ENCODE data around the gene RPL39. TPM values are rescaled to one million over a fixed set of nuclear protein-coding genes. Genes with fewer than 3 reads are reported as not detected.
"Not testable (repeated sequence)": the region's sequence is repeated elsewhere in the genome, so short reads cannot be mapped to it uniquely, and the experiment has no call there.

Gene RPL39
- total RNA-seq, 1 donor from 2014 or later, result 2,140 TPM

GRCh38 chrX:119775517-119776238 lies 15.8 kb downstream of the RPL39 start:
- Mint-ChIP-seq H3K27ac (no peak overlapping the region), H3K27me3 (no peaks in the 10 kb centered on the region), H3K36me3 (ENCODE audit: insufficient read depth) (peaks cover 3% of the 10 kb centered on the region), H3K9me3 (ENCODE audit: low read depth) (peaks cover 4% of the 10 kb centered on the region), H3K4me3 (ENCODE audit: low read depth) (no peak overlapping the region), H3K4me1 (ENCODE audit: low read depth) (no peaks in the 10 kb centered on the region)
- no peak for DNase-seq (ENCODE audit: low spot score, unreplicated experiment)
- TF ChIP-seq, protein P1, sequence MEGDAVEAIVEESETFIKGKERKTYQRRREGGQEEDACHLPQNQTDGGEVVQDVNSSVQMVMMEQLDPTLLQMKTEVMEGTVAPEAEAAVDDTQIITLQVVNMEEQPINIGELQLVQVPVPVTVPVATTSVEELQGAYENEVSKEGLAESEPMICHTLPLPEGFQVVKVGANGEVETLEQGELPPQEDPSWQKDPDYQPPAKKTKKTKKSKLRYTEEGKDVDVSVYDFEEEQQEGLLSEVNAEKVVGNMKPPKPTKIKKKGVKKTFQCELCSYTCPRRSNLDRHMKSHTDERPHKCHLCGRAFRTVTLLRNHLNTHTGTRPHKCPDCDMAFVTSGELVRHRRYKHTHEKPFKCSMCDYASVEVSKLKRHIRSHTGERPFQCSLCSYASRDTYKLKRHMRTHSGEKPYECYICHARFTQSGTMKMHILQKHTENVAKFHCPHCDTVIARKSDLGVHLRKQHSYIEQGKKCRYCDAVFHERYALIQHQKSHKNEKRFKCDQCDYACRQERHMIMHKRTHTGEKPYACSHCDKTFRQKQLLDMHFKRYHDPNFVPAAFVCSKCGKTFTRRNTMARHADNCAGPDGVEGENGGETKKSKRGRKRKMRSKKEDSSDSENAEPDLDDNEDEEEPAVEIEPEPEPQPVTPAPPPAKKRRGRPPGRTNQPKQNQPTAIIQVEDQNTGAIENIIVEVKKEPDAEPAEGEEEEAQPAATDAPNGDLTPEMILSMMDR (IDR thresholded peaks at IDR 0.05; ENCODE audit: unreplicated experiment), result no peak

GRCh38 chrX:119769388-119769787 lies 22.0 kb downstream of the RPL39 start:
- not testable (repeated sequence) for H3K4me3 Mint-ChIP-seq (ENCODE audit: low read depth); H3K27me3 Mint-ChIP-seq; H3K4me1 Mint-ChIP-seq (ENCODE audit: low read depth); H3K9me3 Mint-ChIP-seq (ENCODE audit: low read depth); H3K27ac Mint-ChIP-seq; DNase-seq (ENCODE audit: low spot score, unreplicated experiment)
- peaks cover 10% of the 10 kb centered on the region for H3K36me3 Mint-ChIP-seq (ENCODE audit: insufficient read depth)

DNA sequence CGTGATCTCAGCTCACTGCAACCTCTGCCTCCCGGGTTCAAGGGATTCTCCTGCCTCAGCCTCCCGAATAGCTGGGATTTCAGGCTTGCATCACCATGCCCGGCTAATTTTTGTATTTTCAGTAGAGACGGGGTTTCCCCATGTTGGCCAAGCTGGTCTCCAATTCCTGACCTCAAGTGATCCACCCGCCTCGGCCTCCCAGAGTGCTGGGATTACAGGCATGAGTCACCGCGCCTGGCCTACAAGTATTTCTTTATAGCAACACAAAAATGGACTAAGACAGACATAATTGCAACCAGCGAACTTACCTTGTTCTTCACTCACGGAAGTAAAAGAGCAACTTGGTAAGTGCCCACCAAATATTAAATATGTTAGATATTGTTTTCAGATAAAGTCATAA lies 23.0 kb downstream of the RPL39 start:
- DNase-seq (ENCODE audit: low spot score, unreplicated experiment); H3K4me1 Mint-ChIP-seq (ENCODE audit: low read depth); H3K9me3 Mint-ChIP-seq (ENCODE audit: low read depth); H3K27me3 Mint-ChIP-seq; H3K4me3 Mint-ChIP-seq (ENCODE audit: low read depth); H3K27ac Mint-ChIP-seq; H3K36me3 Mint-ChIP-seq (ENCODE audit: insufficient read depth): not testable (repeated sequence)

DNA sequence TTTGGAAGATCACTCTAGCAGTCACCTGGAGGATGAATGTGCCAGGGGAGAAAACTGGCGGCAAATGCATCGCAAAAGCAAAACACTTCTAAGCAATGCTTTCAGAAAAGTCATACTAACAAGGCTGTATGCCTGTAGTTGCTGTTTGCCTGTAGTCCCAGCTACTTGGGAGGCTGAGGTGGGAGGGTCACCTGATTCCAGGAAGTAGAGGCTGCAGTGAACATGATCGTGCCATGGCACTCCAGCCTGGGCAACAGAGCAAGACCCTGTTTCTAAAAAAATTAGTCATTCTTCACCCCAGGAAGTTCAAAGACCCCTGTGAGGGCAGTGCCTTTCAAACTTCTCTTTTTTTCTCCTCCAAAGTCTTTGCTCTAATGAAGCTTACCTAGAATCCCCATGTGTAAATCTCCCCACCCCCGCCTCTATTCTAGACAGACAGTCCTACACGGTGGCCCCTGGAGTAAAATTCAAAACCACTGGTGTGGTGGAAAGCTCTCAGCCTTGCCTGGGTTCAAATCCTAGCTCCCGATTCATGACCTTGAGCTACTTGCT lies 27.5 kb downstream of the RPL39 start:
- Mint-ChIP-seq H3K4me1 (ENCODE audit: low read depth) (no peaks in the 10 kb centered on the region), H3K27ac (no peak overlapping the region)
- DNase-seq (ENCODE audit: low spot score, unreplicated experiment), result no peak

DNA sequence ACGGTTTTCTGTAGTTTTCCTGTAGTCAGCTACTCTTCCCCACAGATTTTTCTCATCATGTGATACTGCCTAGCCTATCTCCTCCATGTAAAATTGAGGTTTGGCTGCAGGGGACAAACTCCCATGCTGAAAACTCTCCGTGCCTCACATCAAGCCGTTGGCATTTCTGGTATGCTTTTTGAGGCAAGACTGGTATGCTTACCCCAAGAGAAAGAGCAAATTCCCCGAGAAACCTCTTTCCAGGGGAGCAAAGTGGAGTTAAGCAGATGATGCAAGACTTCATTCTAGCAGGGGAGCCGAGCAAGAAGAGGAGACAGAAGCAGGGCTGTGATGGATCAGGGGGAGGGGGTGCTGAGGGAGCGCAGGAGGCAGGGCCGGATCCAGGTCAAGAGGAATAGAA lies 28.2 kb downstream of the RPL39 start:
- Mint-ChIP-seq H3K27me3 (peaks cover 16% of the 10 kb centered on the region), H3K36me3 (ENCODE audit: insufficient read depth) (peaks cover 1% of the 10 kb centered on the region), H3K4me1 (ENCODE audit: low read depth) (no peaks in the 10 kb centered on the region), H3K27ac (no peak overlapping the region), H3K4me3 (ENCODE audit: low read depth) (no peak overlapping the region), H3K9me3 (ENCODE audit: low read depth) (no peaks in the 10 kb centered on the region)
- no peak for DNase-seq (ENCODE audit: low spot score, unreplicated experiment)
- TF ChIP-seq, protein P1 (IDR thresholded peaks at IDR 0.05; ENCODE audit: unreplicated experiment), result no peak

More for the DNA sequence above, 27.5 kb downstream of the RPL39 start:
- Mint-ChIP-seq H3K27me3 (peaks cover 16% of the 10 kb centered on the region), H3K36me3 (ENCODE audit: insufficient read depth) (peaks cover 4% of the 10 kb centered on the region), H3K4me3 (ENCODE audit: low read depth) (no peak overlapping the region), H3K9me3 (ENCODE audit: low read depth) (peaks cover 2% of the 10 kb centered on the region)
- TF ChIP-seq, protein P1 (IDR thresholded peaks at IDR 0.05; ENCODE audit: unreplicated experiment), result no peak

DNA sequence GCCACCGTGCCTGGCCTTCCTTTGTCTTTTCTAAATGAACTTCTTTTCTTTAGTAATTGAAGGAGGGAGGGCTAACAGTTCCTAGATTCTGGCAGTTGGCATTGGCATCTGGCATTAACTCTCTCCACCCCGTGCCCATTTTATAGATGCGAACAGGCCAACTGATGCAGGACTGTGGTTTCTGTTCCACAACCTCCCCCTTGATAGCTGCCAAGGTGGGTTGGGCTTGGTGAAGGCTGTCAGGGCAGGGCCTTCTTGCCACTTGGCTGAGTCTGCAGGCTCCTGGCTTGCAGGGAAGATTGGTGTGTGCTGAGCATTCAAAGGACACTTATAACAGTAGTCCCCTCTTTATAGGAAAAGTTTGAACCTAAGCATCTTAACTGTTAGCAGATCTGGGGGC lies 28.7 kb downstream of the RPL39 start:
- H3K27me3 Mint-ChIP-seq, result peaks cover 16% of the 10 kb centered on the region
- H3K4me3 Mint-ChIP-seq (ENCODE audit: low read depth), result no peak overlapping the region
- TF ChIP-seq, protein P1 (IDR thresholded peaks at IDR 0.05; ENCODE audit: unreplicated experiment), result no peak
- no peak for DNase-seq (ENCODE audit: low spot score, unreplicated experiment)
- H3K9me3 Mint-ChIP-seq (ENCODE audit: low read depth), result no peaks in the 10 kb centered on the region
- no peak overlapping the region for H3K27ac Mint-ChIP-seq
- peaks cover 1% of the 10 kb centered on the region for H3K4me1 Mint-ChIP-seq (ENCODE audit: low read depth)
- H3K36me3 Mint-ChIP-seq (ENCODE audit: insufficient read depth), result no peaks in the 10 kb centered on the region
